COLO829 (cell line): ENCODE results near the gene PTPN22.

Experiments used
- DNase-seq: peaks from one replicate; pipeline ENCODE4 v3.0.0; 2012; ENCODE audit warnings: low spot score

The PTPN22 gene

DNA sequence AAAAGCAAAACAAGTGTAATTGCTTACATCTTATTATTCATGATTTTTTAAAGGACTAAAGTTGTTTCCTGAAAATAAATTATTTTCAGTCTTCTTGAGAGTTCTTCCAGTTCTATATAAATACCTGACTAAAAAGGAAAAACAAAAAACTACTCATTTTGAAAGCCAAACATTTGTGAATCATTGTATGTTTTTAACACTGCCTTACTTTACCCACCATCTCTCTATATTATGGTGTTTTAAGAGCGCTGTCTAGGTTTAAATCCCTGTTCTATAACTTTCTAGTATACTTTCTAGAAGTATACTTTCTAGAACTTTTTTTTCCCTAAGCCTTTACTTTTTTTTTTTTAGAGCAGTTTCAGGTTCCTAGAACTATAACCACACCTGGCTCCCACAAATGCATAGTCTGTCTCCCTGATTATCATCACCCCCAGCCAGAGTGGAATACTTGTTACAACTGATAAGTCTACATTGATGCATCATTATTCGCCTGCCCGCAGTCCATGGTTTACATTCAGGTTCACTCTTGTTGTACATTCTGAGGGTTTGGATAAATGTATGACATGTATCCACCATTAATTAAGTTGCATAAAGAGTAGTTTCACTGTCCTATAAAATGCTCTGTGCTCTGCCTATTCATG lies 69.0 kb downstream of the PTPN22 start:
- DNase-seq, result no peak

DNA sequence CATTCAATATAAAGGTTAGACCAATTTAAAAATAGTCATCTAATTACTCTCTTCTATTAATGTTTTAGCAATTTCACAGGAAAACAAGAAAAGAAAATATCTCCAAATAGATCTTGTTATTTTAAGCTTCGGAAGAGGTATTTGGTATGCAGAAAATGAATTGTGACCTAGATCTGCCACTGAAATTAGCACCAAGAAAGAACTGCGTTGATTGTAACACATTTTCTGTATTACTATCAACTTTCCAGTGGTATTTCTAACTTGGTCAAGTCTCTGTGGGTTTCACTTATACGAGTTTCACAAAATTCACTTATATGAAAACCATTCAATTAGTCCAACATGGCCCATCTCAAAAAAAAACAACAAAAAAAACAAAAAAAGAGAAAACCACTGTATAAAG lies 71.0 kb downstream of the PTPN22 start:
- no peak for DNase-seq

DNA sequence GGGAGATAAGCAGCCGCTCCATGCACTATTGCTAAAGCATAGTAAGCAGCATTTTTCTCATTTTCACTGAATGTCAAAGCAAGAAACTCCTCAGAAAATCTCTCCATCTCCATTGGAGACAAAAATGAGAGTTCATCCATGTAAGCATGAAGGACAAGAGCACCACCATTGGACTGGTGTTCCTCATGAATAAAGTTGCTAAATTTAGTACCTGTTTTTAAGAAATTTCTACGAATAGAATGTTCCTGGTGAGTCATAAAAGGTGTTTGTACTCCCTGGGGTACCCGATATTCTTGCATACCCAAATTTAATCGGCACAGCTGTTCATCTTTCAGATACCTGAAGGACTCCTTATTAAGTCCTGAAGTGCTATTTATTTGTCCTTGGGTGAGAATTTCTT lies 74.0 kb downstream of the PTPN22 start:
- no peak for DNase-seq

DNA sequence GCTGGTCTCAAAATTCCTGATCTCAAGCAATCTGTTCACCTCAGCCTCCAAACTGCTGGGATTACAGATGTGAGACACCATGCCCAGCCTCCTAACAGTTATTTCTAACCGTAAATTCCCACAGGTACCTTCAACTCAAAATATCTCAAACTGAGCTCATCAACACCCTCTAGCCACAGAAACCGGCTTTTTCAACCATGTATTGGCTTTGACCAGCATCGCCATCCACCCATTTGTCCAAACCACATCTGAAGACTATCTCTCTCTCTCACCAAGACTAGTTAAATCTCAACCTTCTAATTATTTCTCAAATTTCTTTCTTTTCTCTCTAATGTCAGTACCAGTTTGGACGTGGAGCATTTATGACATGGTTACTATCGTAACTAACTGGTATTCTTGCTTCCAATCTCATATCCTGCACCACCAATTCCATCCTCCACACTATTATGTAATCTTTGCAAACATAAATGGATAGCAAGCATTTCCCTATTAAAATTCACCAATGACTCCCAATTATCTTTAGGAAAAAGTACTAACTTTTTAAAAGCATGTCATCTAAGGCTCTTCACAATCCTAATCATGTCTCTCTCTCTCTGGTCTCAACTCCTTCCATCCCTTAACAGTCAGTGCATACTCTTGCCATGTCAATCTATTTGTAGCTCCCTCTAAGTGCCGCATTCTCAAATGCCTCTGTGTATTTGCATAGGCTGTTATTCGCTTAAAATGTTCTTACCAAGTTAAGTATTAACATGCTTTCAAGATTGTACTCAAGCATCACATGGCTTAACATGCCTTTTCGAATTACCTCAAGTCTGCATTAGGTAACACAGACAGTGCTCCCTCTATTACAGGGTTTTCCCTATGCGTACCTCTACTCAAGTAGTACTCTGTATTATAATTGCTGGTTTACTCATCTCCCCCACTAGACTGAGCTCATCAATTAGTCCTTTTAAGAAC lies 77.4 kb downstream of the PTPN22 start:
- no peak for DNase-seq

DNA sequence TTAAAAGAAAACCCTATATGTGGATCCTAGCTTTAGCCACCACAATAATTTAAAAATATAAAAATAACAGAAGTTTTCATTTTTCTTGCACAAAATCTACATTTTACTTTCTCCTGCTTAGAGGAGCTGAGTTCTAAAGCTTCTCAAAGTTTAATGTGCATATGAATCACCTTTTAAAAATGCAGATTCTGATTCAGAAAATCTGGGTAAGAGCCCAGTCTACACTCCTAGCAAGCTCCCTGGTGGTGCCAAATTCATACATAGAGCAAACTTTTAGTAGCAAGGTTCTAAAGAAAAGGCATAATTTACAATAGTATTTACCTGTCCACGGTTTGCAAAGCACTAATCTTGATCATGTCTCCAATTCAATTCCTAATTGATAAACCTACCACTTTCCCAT lies 78.5 kb downstream of the PTPN22 start:
- no peak for DNase-seq

DNA sequence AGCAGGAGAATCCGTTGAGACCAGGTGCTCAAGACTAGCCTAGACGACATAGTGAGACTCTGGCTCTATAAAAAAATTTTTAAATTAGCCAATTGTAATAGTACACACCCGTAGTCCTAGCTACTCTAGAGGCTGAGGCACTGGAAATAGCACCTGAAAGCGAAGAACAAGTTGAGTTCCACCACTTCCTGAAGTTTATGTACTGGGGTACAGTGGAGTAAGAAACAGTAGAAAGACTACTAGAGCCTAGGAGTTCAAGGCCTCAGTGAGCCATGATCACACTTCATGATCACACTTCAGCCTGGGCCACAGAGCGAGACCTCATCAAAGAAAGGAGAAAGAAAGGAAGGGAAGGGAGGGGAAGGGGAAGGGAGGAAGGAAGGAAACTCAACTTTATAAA lies 79.0 kb downstream of the PTPN22 start:
- DNase-seq, result no peak

DNA sequence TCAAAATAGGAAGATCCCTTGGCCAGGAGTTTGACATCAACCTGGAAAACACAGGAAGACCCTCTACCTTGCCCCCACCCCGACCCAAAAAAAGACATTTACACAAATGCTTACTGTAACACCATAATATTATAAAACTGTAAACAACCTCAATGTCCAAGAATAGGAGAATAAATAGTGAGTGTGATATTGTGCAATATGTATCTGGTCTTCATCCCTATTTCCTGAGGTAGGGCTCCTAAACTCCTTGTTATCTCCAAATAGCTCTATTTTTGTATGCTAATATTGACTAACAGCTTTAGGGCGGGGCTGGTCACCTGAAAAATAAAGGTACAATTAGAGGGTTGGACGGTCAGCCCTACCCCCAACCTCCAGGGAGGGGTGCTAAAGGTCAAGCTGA lies 82.7 kb downstream of the PTPN22 start:
- no peak for DNase-seq

DNA sequence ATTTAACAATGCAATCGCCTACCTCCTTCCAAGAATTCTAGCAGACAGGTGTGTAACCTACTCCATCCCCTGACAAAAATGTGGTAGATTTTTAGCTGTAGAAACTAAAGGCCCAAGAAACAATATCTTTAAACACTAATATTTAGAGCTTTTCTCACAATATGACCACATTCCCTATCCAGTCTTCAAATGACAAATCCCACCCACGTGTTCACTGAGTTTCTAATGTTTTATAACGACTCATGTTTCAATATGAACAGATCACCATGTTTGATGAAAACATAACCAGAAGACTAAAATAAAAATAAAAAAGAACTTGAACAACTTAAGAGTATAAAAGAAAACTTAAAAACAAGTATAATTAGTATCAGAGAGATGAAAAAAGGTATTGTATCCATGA lies 83.8 kb downstream of the PTPN22 start:
- DNase-seq, result no peak

DNA sequence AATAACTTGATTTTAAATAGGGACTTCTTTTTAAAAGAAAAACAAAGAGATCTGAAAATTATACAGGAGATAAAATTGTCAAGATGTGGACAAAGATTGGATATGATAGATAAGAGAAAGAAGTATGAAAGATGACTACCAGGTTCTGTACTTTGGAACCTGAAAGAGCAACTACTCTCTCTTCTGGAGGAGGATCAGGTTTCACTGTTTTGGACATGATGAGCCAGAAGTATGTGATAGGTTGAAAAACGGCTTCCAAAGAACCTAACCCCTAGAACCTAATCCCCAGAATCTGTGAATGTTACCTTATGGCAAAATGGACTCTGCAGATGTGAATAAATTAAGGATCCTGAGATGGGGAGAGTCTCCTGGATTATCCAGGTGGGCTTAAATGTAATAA lies 85.4 kb downstream of the PTPN22 start:
- no peak for DNase-seq

DNA sequence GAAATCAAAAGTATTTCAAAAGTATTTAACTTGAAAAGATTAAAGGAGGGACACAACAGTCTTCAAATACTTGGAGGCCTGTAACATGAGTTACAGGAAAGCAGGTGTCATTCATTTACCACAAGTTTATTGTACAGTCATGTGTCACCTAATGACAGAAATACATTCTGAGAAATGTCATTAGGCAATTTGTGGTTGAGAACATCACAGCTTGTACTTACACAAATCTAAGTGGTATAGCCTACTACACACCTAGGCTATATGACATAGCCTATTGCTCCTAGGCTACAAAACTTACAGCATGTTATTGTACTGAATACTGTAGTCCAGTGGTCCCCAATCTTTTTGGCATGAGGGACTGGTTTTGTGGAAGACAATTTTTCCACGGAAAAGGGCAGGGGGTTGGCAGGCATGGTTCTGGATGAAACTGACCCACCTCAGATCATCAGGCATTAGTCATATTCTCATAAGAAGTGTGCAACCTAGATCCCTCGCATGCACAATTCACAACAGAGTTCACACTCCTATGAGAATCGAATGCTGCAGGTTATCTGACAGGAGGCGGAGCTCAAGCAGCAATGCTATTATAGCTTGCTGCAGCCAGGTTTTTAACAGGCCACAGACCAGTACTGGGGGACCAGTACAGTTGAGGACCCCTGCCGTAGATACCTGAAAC lies 87.3 kb downstream of the PTPN22 start:
- no peak for DNase-seq

DNA sequence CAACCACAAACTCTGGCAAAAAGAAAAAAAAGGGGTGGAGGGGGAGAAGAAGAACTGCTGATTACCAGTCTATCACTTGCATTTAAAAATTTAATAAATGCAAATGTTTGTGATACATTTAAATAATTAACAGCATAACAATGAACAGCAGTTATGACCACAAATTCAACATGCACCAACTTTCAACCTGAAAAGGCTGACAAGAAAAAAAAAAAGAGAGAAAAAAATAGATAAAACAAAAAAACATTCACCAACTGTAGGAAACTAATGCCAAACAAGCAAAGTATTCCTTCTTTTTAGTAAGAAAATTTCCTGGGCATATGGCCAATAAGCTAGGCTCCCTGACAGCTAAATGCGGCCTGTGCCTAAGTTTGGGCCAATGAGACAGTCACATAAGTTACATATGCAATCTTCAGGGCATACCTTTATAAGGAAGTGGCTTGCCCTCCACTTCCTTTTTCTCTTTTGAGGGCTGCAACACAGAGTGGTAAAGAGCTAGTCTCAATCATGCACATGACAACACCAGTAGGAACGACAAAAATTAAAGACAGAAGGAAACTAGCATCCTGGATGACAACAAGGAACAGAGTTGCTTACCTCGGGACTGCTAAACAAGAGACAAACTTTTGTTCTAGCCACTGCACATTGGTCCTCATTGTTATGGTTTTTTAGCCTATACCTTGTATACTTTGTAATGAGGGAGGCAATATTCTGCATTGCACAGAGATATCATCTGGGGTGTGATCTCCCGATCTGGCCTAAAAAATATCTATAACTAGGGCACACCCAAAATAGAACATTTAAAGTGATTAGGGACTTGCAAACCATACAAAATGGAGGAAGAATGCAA lies 88.0 kb downstream of the PTPN22 start:
- no peak for DNase-seq

DNA sequence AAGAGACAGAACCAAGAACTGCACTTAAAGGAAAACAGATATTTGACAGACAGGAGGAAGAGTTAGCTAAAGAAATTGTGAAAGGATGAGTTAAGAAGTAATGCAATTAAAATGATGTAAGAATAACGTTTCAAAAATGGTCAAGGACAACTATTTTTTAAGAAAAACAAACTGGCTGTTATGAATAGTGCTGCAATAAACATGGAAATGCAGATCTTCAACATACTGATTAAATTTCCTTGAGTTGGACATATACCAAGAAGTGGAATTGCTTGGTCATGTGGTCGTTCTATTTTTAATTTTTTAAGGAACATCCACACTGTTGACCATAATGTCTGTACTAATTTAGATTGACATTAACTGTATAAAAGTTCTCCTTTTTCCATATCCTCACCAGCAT lies 89.1 kb downstream of the PTPN22 start:
- no peak for DNase-seq

DNA sequence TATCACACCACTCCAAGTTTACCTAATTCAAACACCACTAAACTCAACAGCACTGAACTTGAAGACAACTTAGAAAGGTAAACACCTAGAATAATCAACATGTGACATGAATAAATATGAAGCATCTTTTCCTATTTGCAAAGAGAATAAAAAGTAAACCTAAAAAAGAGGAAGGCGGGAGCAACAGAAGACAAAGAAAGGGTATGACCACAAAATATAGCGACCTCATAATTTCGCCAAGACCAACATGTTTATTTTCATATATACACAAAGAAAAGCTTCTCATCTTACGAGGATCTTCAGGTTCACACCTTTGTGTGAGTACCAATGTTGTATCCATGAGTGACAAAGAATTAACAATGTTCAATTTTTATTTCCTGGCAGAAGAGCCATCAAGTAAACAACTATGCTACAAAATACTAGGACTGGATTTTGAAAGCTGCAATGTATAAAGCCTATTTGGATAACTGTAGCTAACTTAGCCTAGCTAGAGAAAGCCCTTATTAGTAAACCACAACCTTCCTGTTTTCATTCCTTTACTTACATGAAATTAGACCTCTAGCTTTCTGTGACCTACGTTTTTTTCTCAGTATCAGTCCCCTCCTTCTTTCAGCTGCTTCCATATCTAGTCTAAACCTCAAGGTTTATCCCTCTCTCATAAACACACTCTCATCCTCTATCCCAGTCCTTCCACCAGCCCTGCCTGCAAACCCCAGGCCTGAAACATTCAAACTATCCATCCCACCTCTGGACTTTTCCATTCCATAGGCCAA lies 91.0 kb downstream of the PTPN22 start:
- no peak for DNase-seq

DNA sequence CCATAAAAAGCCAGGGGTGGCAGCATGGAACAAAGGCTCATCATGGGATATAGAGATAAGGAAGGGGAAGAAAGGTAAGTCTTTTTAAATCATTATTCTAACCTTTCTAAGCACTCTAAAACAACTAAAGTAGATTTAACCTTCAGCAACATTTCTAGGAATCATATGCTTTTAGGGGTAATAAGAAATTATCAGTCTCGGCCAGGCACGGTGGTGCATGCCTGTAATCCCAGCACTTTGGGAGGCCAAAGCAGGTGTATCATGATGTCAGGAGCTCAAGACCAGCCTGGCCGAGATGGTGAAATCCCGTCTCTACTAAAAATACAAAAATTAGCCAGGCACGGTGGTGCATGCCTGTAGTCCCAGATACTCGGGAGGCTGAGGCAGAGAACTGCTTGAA lies 92.0 kb downstream of the PTPN22 start:
- DNase-seq, result no peak

DNA sequence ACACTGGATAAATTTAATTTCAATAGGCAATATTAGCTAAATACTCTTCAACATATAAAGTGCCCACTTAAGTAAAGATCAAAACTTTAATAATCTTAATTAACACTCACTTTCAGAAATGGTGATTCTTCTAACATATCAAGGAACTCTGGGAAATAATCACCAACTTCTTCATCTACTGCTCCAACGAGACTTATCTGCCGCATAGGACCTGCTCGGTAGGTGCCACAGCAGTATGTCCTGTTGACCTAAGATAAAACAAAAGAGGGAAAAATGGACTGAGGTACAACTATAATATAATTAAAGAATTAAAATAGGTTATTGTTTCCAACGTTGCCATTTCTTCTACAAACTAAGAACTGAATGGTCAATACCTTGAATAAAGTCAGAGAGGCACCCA lies 94.0 kb downstream of the PTPN22 start:
- DNase-seq, result no peak

DNA sequence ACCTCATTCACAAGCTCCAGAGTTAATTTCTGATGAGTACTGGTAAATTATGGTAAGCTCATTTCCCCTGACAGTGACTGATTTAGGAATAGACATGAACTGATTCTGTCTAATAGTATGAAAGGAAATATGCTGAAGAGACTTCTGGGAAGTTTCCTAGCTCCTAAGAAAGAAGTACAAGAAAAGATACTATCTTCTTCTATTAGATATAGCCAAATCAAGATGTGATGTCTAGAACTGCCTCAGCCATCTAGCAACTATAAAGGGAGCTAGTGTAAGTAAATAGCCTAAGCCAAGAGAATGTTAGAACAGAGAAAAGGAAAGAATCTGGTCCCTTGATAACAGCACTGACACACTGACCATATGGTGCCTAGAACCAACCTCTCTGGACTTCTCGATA lies 101.5 kb downstream of the PTPN22 start:
- no peak for DNase-seq

DNA sequence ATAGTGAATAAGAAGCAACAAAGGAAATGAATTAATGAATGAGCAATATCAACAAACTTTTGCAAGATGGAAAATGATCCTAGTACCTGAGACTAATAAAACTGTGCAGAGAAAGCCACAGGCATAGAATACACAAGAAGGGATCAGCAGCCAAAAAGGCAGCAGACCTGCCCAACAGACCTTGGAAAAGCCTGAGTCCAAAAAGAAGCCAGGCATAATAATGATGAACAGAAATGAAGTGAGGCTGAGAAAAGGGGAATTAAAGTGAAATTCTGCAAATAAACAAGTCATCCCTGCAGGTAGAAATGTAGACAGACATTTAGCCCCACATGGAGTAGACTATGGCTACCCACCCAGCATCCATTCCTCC lies 101.9 kb downstream of the PTPN22 start:
- DNase-seq, result no peak

DNA sequence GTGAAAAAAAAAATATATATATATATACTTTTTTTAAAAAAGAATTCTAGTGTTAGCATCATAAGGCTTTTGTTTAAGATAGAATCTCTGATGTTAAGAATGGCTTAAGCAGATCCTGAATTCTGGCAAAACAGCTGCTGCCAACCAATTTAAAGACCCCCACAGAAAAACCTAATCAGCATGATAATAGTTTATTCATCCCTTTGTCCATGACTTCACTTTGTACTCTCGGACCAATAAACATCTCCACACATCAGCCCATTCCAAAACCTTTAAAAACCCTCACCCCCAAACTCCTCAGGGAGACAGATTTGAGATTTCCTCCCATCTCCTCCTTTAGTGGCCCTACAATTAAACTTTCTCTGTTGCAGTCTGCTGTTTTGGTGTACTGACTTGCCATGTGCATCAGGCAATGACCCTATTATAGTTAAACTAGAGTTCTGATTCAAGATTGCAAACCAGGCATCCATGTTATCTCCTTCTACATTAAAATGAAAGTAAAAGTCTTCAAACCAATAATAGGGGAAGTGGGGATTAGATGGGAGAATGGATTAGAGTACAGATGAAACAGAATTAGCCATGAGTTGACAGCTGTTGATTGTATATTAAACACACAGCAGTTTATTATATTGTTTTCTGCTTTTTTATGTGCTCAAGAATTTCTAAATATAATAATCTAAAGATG lies 102.5 kb downstream of the PTPN22 start:
- DNase-seq, result no peak

DNA sequence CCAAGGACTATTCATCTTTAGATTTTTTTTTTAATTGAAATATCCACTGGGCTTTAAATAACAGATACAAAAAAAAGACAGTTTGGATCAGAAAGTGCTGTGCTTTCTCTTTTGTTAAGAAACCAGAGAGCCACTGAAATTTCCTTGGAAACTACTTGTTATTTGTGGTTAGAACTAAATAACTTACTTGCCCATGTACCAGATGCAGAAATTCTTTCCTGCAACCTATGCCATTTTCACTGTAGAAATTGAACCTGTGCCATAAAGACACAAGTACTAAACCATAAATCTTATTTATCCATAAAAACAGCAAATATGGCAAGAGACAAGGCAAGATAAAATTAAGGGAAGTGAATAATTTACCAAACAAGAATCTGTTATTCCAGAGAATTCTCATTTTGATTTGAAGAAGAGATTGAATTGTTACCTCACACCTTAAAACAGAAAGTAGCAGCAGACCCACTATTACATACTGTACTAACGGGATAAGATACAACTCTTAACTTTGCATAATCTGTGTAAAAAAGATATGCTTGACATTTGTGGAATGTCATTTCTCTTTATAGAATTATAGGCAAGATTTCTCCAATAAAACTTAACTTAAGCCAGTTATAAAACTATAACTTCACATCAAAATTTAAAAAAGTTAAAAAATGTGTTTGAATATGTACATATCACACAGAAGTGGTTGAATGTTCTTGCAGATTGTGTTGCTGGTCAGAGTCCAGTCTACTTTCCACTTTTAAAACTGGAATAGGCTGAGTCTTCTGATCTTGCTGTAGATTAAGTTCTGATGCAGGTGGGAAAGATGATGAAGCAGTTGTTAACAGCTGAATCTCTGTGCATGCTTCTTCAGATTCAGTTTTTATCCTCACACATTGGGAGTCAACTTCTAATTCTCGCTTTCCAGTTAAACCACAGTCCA lies 105.9 kb downstream of the PTPN22 start:
- no peak for DNase-seq
